GM19455 (cell line): Measurements from ENCODE around the gene APBA1.

Source experiments
- ATAC-seq: cut with Tn5 transposase; IDR thresholded peaks from one replicate; pipeline ENCODE4 v1.9.1; 2021; ENCODE audit not compliant: unreplicated experiment

Gene APBA1

GRCh38 chr9:69485466-69485865 is 186.7 kb downstream of the APBA1 start:
- no peak for ATAC-seq

DNA sequence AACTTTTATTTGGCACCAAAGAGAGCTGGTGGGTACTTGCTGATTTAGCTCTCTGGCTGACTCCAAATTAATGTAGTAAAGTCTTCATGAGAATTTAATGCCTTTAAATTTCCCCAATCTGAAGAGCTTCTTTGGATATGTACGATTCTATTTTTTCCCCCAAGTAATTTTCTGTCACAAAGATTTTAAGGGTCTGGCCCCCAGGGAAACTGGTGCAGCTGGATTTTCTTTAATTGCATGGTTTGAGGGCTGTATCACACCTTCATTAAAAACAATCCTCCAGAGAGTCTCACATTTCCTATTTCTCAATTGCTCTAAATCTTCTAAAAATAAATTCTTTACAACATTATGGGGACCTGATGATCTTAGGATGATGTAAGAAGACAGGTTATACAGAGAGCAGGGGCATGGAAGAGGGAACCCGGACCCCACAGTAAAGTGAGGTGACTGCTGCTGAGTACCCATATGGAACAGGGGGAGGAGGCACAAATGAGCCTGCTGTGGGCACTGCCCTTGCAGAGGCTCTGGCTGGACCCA is 188.2 kb downstream of the APBA1 start:
- no peak for ATAC-seq

DNA sequence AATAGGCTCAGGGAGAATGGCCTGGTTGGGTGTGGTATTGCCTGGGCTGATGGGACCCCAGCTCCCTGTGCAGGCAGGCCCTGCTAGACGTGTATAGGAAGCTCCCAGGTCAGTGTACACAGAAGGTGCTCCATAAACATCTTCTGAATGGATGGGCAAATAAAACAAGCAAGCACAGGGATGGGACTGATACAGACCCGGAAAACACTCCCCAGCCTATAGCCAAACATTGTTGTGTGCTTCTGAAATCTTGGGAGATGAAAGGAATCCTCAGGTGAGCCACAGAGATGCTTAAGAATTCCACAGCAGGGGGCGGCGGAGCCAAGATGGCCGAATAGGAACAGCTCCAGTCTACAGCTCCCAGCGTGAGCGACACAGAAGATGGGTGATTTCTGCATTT is 195.4 kb downstream of the APBA1 start:
- no peak for ATAC-seq

DNA sequence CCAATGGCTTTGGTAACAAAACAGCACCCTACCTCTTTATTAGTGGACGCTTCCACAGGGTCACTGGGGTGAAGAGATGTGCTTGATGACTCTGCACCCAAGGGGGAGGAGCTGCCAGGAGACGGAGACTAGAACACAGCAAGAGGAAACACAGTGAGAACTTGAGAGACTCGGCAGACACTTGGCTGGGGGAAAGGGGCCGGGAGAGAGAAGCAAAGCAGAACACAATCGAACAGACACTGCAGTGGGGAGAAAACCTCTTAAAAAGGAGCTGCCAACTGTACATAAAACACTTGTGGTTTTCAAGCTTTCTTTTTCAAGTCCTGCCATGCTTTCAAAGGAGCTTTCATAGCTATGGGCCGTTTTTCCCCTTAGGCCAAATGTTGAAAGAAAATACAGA is 196.2 kb downstream of the APBA1 start:
- no peak for ATAC-seq

DNA sequence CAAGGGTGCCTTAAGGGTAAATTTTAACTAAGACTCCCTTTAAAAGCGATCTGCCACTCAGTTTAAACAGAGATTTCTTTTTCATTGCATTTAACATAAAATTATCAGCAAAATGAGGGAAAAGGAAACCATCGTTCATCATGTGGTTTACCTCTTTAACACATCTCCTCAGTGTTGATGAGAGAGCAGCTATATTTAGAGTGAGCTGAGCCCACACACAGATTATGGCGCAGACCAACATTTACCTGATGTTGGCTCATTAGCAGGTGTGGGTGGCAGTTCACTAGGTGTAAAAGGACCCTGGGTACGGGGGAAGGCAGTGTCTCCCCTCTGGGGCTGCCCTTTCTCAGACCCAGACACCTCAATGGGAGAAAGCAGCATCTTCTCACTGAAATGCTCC is 197.3 kb downstream of the APBA1 start:
- no peak for ATAC-seq

DNA sequence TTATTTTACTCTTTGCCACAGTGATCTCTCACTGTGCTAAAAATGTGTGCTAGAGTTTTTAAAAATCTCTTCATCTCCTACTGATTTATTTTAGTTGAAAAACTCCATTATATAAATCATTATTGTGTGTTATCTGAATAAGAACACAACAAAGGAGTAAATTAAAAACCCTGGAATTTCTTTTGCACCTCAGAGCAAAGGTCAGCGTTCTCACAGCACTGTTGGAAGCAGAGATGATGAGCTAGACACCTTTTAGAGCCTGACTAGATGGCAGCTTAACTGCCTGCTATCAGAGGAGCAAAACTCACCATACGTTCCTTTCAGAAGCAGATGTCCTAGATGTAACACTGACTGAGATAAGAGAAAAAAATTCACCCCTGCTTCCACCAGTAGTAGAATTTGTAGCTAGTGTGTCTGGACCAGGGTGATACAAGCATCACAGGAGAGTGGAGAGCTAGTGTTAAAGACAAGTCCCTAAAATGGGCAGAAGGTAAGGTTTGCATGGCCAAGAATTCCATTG is 200.0 kb downstream of the APBA1 start:
- no peak for ATAC-seq

GRCh38 chr9:69471433-69471832 is 200.7 kb downstream of the APBA1 start:
- no peak for ATAC-seq

DNA sequence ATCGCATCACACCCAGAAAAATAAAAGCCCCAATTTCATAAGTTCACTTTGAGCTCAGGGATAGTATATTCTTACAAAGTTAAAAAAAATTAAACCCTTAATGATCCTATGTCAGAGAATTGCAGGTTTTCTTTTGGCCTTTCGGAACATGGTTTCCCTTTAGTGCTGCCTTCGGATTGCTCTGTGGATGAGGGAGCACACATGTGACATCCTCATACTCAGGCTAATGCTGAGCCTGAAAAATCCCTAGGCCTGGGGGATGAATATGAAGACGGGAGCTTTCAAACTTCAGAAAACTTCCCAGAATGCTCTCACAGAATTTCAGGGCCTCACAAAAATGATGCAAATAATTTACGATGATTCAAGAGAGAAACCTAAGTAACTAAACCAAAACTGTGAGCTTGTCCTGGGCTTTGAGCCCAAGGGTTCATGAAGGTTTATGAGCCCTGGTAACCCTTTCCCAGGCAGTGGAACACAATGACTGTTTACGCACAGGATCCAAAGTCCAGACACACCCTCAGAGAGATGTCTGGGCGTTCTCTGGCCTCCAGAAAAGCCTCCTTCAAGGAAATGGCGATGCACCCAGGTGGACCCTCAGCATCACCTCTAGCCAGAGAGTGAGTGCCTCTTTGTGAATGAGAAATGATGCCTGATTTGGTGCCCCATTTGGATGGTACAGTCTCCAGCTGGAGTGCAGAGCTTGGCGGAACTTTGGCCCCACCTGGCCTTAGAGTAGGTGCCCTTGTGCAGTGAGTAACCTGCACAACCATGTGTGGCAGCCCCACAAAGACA is 201.8 kb downstream of the APBA1 start:
- no peak for ATAC-seq

GRCh38 chr9:69469136-69469535 is 203.0 kb downstream of the APBA1 start:
- ATAC-seq, result no peak

DNA sequence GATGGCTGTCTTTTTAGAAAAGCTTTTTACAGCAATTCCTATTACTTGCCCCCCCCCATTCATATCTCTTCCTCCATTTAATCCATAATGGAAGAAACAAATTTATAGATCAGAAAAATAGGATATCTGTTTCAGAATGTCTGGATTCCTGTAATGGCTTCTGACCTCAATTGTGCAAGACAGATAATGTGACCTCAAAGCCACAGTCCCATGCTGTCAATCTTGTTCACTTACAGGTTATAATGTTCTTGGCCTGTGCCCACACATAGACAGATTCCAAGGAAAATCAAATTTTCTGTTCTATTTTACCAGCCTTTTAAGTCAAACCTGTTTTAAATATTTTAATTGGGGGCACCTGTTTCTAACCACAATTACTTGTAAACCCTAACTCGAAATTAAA is 203.8 kb downstream of the APBA1 start:
- ATAC-seq, result no peak

- no peak for ATAC-seq
Observed at GRCh38 chr9:69466151-69466550, 206.0 kb downstream of the APBA1 start.

DNA sequence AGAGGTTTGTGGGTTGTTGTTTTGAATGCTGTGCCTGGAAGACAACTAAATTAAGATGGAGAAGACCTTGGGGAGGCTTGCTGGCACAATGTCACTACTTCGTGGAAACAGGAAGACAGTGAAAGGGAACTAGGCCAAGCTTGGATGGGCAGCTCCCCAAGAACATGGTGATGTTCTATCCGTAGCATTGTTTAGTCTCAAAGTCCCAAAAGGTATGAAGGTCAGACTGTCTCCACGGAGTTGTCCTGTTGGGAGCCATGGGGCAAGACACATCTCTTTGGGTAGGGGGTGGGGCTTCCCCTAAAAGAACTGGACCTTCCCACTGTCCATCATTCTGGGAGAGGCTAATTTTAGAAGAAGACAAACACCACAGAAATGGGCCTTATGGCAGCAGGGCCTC is 206.7 kb downstream of the APBA1 start:
- no peak for ATAC-seq

GRCh38 chr9:69463497-69464068 is 208.6 kb downstream of the APBA1 start:
- no peak for ATAC-seq

DNA sequence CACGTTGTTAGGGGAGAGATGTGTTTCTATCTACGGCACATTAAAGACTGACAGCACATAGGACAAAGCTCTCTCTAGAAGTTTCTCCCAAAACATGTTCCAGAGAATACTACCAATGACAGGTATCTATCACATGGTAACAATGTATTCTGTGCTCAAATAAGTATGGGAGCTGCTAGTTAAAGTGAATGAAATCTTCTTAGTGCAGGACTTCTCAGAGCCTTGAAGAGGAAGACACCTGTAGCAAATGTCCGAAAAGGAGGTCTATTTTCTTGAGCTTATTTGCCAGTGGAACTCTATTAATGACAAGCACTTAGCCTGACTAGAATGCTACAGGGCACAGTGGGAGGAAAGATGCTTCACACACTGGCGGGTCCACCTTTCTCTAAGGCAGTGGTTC is 209.8 kb downstream of the APBA1 start:
- ATAC-seq, result no peak

DNA sequence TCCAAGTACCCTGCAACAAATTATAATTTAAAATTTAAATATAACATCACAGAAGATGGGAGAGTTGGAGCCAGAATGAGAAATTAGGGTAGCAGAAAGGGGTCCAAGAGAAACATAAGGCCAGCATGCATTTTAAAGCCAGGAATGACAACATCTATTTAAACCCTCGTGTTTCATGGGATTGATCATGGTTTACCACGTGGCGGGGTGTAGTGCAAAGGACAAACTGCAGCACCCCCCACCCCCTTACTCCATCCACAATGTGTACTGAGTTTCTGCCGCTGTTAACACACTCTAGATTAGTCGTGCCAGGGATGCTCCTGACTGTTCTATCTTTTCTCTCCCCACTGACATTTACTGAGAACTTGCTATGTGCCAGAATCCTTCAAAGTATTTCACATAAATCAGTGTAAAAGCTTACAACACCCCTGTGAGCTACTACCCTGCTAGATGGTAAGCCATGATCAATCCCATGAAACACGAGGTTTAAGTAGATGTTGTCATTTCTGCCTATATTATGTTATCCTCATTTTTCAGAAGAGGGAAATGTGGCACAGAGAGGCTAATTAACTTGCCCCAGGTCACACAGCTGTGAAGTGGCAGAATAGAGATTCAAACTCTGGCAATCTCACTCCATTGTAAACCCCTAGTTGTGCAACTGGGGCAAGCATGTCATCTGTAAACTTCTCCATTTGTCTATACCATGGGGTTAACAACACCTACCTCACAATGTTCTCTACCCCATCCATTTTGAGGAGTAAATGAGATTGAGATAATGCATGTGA is 210.9 kb downstream of the APBA1 start:
- no peak for ATAC-seq

- no peak for ATAC-seq
Observed at GRCh38 chr9:69460012-69460411, 212.2 kb downstream of the APBA1 start.

DNA sequence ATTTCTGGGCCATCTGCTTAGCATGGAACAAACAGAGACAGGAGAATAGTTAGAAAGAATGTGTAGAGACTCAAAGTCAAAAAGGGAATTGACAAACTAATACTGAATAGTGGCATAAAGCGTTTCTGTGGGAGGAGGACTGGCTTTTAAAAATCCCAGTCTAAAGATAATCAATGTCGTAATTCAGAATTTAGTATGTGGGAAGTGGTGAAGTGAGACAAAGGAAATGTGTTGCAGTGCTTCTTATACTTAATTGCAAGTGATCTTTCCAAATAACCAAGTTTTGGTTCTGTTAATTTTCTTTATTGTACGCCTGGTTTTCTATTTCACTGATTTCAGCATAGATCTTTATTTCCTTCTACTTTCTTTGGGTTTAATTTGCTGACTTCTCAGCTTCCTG is 214.0 kb downstream of the APBA1 start:
- ATAC-seq, result no peak

DNA sequence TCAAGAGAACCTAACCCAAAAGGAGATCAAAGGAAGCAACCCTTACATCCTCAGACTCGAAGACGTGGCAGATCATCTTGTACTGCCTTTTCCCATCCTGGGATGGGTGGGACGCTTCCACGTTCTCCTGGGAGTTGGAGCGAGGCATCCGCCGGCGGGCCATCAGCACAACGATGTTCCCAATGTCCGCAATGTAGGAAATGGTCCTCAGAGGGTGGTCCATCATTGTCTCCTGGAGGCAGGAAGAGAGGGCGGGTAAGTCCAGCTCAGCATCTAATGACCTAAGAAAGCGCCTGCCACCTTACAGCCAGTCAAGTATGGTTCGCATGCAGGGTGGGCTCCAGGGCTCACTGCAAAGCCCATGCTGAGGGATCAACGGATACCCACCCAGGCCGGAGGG is 216.0 kb downstream of the APBA1 start:
- ATAC-seq, result no peak

GRCh38 chr9:69455311-69455710 is 216.9 kb downstream of the APBA1 start:
- ATAC-seq, result no peak

- no peak for ATAC-seq
Observed at GRCh38 chr9:69454321-69454720, 217.8 kb downstream of the APBA1 start.

- no peak for ATAC-seq
Observed at GRCh38 chr9:69453746-69454145, 218.4 kb downstream of the APBA1 start.
